ENCODE data around the gene SMC1B. TPM values are rescaled to one million over a fixed set of nuclear protein-coding genes. Genes with fewer than 3 reads are reported as not detected.

The SMC1B gene
- total and polyA plus RNA-seq, 9 of the 15 experiments (the other 6 are each of a cell fraction or from before 2014, with no cell fraction given): 0.03 TPM; not detected in 8

GRCh38 chr22:45337536-45337935 lies 75.9 kb downstream of the SMC1B start:
- no peaks in the 10 kb centered on the region for H4K20me1 ChIP-seq (replicated peaks; ENCODE audit: control insufficient read depth, insufficient read depth, low read length)
- no peak for FAIRE-seq
- no peak overlapping the region for H3K4me2 ChIP-seq (ENCODE audit: insufficient read depth, low read length)
- no peak overlapping the region for H3K27ac ChIP-seq (ENCODE audit: extremely low read depth, low read depth, low read length)
- H2AFZ ChIP-seq (ENCODE audit: low read depth, low read length): no peak overlapping the region
- no peaks in the 10 kb centered on the region for H3K9me3 ChIP-seq (replicated peaks; ENCODE audit: control insufficient read depth, insufficient read depth, low read depth, low read length)
- intact Hi-C loops (cut with micrococcal nuclease): no loop called here
- in situ Hi-C loops (cut with MboI): no loop called here
- no peaks in the 10 kb centered on the region for H3K79me2 ChIP-seq (ENCODE audit: control insufficient read depth, insufficient read depth, low read length)
- no peaks in the 10 kb centered on the region for H3K4me1 ChIP-seq (replicated peaks in 1 of 2; ENCODE audit: control insufficient read depth in 2 of 2, insufficient read depth in 2 of 2, low read length in 2 of 2)
- no peak for DNase-seq (ENCODE audit: extremely low read depth in 1 of 4, low spot score in 3 of 4)
- ATAC-seq: no peak
- H3K36me3 ChIP-seq (ENCODE audit: control insufficient read depth, insufficient read depth, low read length): peaks cover 86% of the 10 kb centered on the region
- CTCF ChIA-PET (ENCODE audit: low intra/inter-chr PET ratio): no interaction called here
- no peaks in the 10 kb centered on the region for H3K9me1 ChIP-seq (ENCODE audit: control insufficient read depth, insufficient read depth, low read length)
- WGBS (ENCODE audit: insufficient coverage, low coverage, missing lambda C conversion rate): 100% methylated on average over 6 of the region's 9 CpGs
- POLR2A ChIA-PET: no interaction called here
- no peaks in the 10 kb centered on the region for H3K27me3 ChIP-seq (ENCODE audit: control insufficient read depth in 2 of 2, insufficient read depth in 2 of 2, low read length in 2 of 2)
- no peak overlapping the region for H3K4me3 ChIP-seq
- H3K9ac ChIP-seq (ENCODE audit: insufficient read depth in 1 of 2, low read depth in 2 of 2, low read length in 2 of 2): no peak overlapping the region
- BruUV-seq (replicated peaks): no TSS peak
- TF ChIP-seq ZNF280A (IDR thresholded peaks at IDR 0.05; ENCODE audit: low read depth, partially characterized antibody) (no peak), DPF2 (IDR thresholded peaks at IDR 0.05) (no peak), SAP30 (IDR thresholded peaks at IDR 0.05; ENCODE audit: borderline replicate concordance, insufficient read depth, low read depth, low read length, poor library complexity, severe bottlenecking) (no peak), IRF1 (CRISPR knock-in tag; IDR thresholded peaks at IDR 0.05; ENCODE audit: borderline replicate concordance) (no peak), MEF2A (IDR thresholded peaks at IDR 0.05; ENCODE audit: control insufficient read depth, low read depth, low read length) (no peak), NFE2 (IDR thresholded peaks at IDR 0.05; ENCODE audit: low read depth) (no peak), MITF (IDR thresholded peaks at IDR 0.05) (no peak), E4F1 (CRISPR knock-in tag; IDR thresholded peaks at IDR 0.05; ENCODE audit: borderline replicate concordance) (no peak), SRSF9 (IDR thresholded peaks at IDR 0.05; ENCODE audit: borderline replicate concordance, low read depth, low read length) (no peak), PML (IDR thresholded peaks at IDR 0.05; ENCODE audit: low read length) (no peak), BCLAF1 (IDR thresholded peaks at IDR 0.05; ENCODE audit: borderline replicate concordance in 1 of 2, control insufficient read depth in 1 of 2, low read depth in 2 of 2, low read length in 1 of 2) (no peak), FUS (optimal IDR thresholded peaks at IDR 0.05; ENCODE audit: low read depth, low read length) (no peak), KLF6 (CRISPR knock-in tag; IDR thresholded peaks at IDR 0.05; ENCODE audit: borderline replicate concordance) (no peak)

Measured in K562 (cell line).